Endodermal cell (in vitro differentiated cells): ENCODE data around the gene R3HCC1L. TPM values are rescaled to one million over a fixed set of nuclear protein-coding genes. Genes with fewer than 3 reads are reported as not detected.
A peak's percentile ranks its signal among the peaks of the same experiment; 100 is the strongest.
"Not testable (repeated sequence)": the region's sequence is repeated elsewhere in the genome, so short reads cannot be mapped to it uniquely, and the experiment has no call there.

ENCODE experiments used
- DNase-seq: peaks from one replicate; pipeline ENCODE4 v3.0.0-alpha.2; 2017
- H3K27ac ChIP-seq: 2 replicates; pipeline ENCODE4 v1.5.1; 2013; ENCODE audit warnings: mild to moderate bottlenecking, low read depth, low read length, moderate library complexity
- H3K27me3 ChIP-seq: 2 replicates; pipeline ENCODE4 v1.6.1; 2013; ENCODE audit warnings: mild to moderate bottlenecking, low read length, moderate library complexity; ENCODE audit not compliant: insufficient read depth, control insufficient read depth, poor library complexity, severe bottlenecking
- H3K36me3 ChIP-seq: 2 replicates; pipeline ENCODE4 v1.7.0; 2013; ENCODE audit warnings: mild to moderate bottlenecking, low read length, moderate library complexity; ENCODE audit not compliant: control insufficient read depth, insufficient read depth
- H3K4me1 ChIP-seq: one replicate; pipeline ENCODE4 v1.7.0; 2013; ENCODE audit warnings: low read length; ENCODE audit not compliant: control insufficient read depth, insufficient read depth
- H3K4me3 ChIP-seq: 2 replicates; pipeline ENCODE4 v1.5.1; 2013; ENCODE audit warnings: mild to moderate bottlenecking, low read length, moderate library complexity
- H3K9ac ChIP-seq: 2 replicates; pipeline ENCODE4 v1.6.1; 2013; ENCODE audit warnings: mild to moderate bottlenecking, low read length, moderate library complexity; ENCODE audit not compliant: poor library complexity, severe bottlenecking; ENCODE audit errors: extremely low read depth
- H3K9me3 ChIP-seq: 2 replicates; pipeline ENCODE4 v1.6.1; 2013; ENCODE audit warnings: mild to moderate bottlenecking, low read length, moderate library complexity; ENCODE audit not compliant: control insufficient read depth
- H3K27ac Mint-ChIP-seq: 2 replicates; pipeline ENCODE4 v1.8.0; 2020; ENCODE audit warnings: mixed read lengths
- H3K27me3 Mint-ChIP-seq: 2 replicates; pipeline ENCODE4 v1.8.0; 2021; ENCODE audit warnings: mild to moderate bottlenecking, mixed read lengths; ENCODE audit not compliant: insufficient read depth
- H3K36me3 Mint-ChIP-seq: 2 replicates; pipeline ENCODE4 v1.8.0; 2020; ENCODE audit warnings: low read depth, mixed read lengths
- H3K4me1 Mint-ChIP-seq: 2 replicates; pipeline ENCODE4 v1.8.0; 2020; ENCODE audit warnings: mixed read lengths
- H3K4me3 Mint-ChIP-seq: 2 replicates; pipeline ENCODE4 v1.8.0; 2020; ENCODE audit warnings: mild to moderate bottlenecking, moderate library complexity, mixed read lengths
- H3K9me3 Mint-ChIP-seq: 2 replicates; pipeline ENCODE4 v1.8.0; 2020; ENCODE audit warnings: mild to moderate bottlenecking, mixed read lengths
- CTCF ChIP-seq: fragments of 200-600 bp; sonication (generic); conservative IDR thresholded peaks from 2 replicates; pipeline ENCODE4 v1.5.0; 2021; ENCODE audit warnings: antibody characterized with exemption, mild to moderate bottlenecking
- WGBS, 2 experiments: methylation state at CpG; one replicate each; pipeline versions ENCODE4 v1.1.5 to v1.1.7; 2013; ENCODE audit warnings: missing lambda C conversion rate in 2 of 2, mixed read lengths in 1 of 2; ENCODE audit not compliant: insufficient coverage in 1 of 2, insufficient read length in 1 of 2; 5-methylcytosine and 5-hydroxymethylcytosine counted together
- total RNA-seq, 2 donors: library from RNA; stranded (reverse); fragmentation: NEBNext Ultra II Directional in 1 of 2; extraction: Animal tissue kit (Norgen Biotek cat#: 25700) in 1 of 2; gene quantifications; 2 replicates in 1 of 2; 3 replicates in 1 of 2; pipeline ENCODE4 v1.2.1, GENCODE V29; 2021

R3HCC1L gene
- total RNA-seq, 2 donors from 2014 or later, result 16.1 to 18.1 TPM

DNA sequence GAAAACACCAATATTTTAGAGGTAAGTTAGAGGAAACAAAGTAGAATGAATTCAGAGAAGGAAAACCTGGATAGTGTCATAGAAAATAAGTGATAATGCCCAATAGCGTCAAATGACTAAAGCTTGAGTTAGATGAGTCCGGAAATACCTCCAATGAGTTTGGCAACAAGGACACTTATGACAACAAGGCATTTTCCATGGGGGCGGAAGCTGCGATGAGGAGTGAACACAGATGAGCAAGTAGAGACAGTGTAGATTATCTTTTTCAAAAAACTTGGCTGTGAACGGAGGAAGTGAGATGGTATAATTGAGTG lies 383 bp upstream of the R3HCC1L start:
- H3K4me1 Mint-ChIP-seq, result peaks cover 14% of the 10 kb centered on the region
- H3K4me3 Mint-ChIP-seq, result peak overlapping the region; percentile 89
- no peak for TF ChIP-seq CTCF
- peak overlapping the region; percentile 98 for H3K27ac Mint-ChIP-seq
- peaks cover 26% of the 10 kb centered on the region for H3K9me3 Mint-ChIP-seq
- peaks cover 4% of the 10 kb centered on the region for H3K36me3 Mint-ChIP-seq
- no peaks in the 10 kb centered on the region for H3K36me3 ChIP-seq
- WGBS, 2 experiments, result 93 to 97% methylated on average over 4 to 5 of the region's 5 CpGs
- no peaks in the 10 kb centered on the region for H3K4me1 ChIP-seq
- no peak overlapping the region for H3K27ac ChIP-seq
- H3K9ac ChIP-seq, result no peak overlapping the region
- DNase-seq, result no peak
- H3K27me3 ChIP-seq, result no peaks in the 10 kb centered on the region
- H3K27me3 Mint-ChIP-seq, result no peaks in the 10 kb centered on the region
- peak overlapping the region; percentile 99 for H3K4me3 ChIP-seq
- H3K9me3 ChIP-seq, result peaks cover 20% of the 10 kb centered on the region

GRCh38 chr10:98135222-98135899 lies 904 bp downstream of the R3HCC1L start:
- H3K27me3 ChIP-seq, result no peaks in the 10 kb centered on the region
- H3K4me3 ChIP-seq, result peak overlapping the region; percentile 99
- H3K4me1 ChIP-seq, result no peaks in the 10 kb centered on the region
- H3K9me3 ChIP-seq, result peaks cover 20% of the 10 kb centered on the region
- 26 to 29% methylated on average over 10 to 13 of the region's 13 CpGs for WGBS, 2 experiments
- peaks cover 4% of the 10 kb centered on the region for H3K36me3 Mint-ChIP-seq
- H3K36me3 ChIP-seq, result no peaks in the 10 kb centered on the region
- peak overlapping the region; percentile 21 for H3K27ac ChIP-seq
- H3K4me1 Mint-ChIP-seq, result peaks cover 14% of the 10 kb centered on the region
- DNase-seq, result no peak
- no peaks in the 10 kb centered on the region for H3K27me3 Mint-ChIP-seq
- TF ChIP-seq CTCF, result no peak
- peaks cover 26% of the 10 kb centered on the region for H3K9me3 Mint-ChIP-seq
- peak overlapping the region; percentile 89 for H3K4me3 Mint-ChIP-seq
- H3K9ac ChIP-seq, result peak overlapping the region; percentile 85
- peak overlapping the region; percentile 91 for H3K27ac Mint-ChIP-seq

DNA sequence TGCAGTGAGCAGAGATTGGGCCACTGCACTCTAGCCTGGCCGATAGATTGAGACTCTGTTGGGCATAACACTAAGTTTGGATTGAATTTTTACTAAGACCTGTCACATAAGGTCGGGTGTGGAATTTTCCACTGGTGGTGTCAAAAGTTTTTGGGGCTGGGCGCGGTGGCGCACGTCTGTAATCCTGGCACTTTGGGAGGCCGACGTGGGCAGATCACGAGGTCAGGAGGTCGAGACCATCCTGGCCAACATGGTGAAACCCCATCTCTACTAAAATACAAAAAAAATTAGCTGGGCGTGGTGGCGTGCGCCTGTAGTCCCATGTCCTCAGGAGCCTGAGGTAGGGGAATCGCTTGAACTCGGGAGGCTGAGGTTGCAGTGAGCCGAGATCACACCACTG lies 2.3 kb downstream of the R3HCC1L start:
- 92 to 98% methylated on average over 12 to 16 of the region's 16 CpGs for WGBS, 2 experiments
- H3K9me3 Mint-ChIP-seq, result peaks cover 24% of the 10 kb centered on the region

DNA sequence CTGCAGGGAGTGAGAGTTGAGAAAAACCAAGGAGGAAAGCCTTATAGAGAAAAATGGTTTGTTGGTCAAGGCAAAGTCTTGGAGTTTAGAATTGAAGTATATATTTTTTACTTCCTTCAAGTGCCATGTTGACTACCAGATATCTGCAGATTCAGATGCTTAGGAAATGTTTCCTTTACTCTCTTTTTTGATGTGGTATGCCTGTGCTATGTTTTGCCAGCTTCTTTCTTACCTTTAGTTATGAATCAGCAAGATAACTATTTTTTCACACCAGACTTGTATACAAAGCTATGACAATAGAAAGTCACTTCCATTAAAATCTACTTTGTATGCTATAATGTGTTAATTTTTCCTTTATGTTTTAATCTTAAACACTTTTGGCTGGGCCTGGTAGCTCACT lies 3.6 kb downstream of the R3HCC1L start:
- H3K9me3 Mint-ChIP-seq, result peaks cover 13% of the 10 kb centered on the region
- H3K27ac Mint-ChIP-seq, result no peak overlapping the region
- Histone ChIP-seq H3K27ac (no peak overlapping the region), H3K9ac (no peak overlapping the region), H3K9me3 (peaks cover 12% of the 10 kb centered on the region), H3K27me3 (no peaks in the 10 kb centered on the region), H3K4me3 (no peak overlapping the region), H3K4me1 (no peaks in the 10 kb centered on the region), H3K36me3 (no peaks in the 10 kb centered on the region)
- H3K4me1 Mint-ChIP-seq, result peaks cover 12% of the 10 kb centered on the region
- peaks cover 4% of the 10 kb centered on the region for H3K36me3 Mint-ChIP-seq
- DNase-seq, result no peak
- H3K4me3 Mint-ChIP-seq, result no peak overlapping the region
- TF ChIP-seq CTCF, result no peak
- no peaks in the 10 kb centered on the region for H3K27me3 Mint-ChIP-seq

More for the DNA sequence above, 2.3 kb downstream of the R3HCC1L start:
- not testable (repeated sequence) for H3K4me3 Mint-ChIP-seq, H3K4me3 ChIP-seq, H3K9ac ChIP-seq, H3K27me3 ChIP-seq, H3K27me3 Mint-ChIP-seq, H3K4me1 ChIP-seq, DNase-seq, H3K36me3 ChIP-seq, H3K36me3 Mint-ChIP-seq, H3K27ac ChIP-seq, H3K27ac Mint-ChIP-seq
- H3K9me3 ChIP-seq, result peaks cover 20% of the 10 kb centered on the region
- peaks cover 13% of the 10 kb centered on the region for H3K4me1 Mint-ChIP-seq
